Measurements from ENCODE around the gene NAT16.
A peak's percentile ranks its signal among the peaks of the same experiment; 100 is the strongest.

The NAT16 gene

GRCh38 chr7:101172854-101173751, 7.0 kb downstream of the NAT16 start:
- TF ChIP-seq CTCF (IDR thresholded peaks at IDR 0.05), result no peak
- no peak for DNase-seq
- H3K27me3 Mint-ChIP-seq (ENCODE audit: low read depth, poor library complexity), result peaks cover 100% of the 10 kb centered on the region
- H3K9me3 Mint-ChIP-seq, result no peaks in the 10 kb centered on the region
- peak overlapping the region; percentile 45 for H3K4me3 Mint-ChIP-seq
- no peaks in the 10 kb centered on the region for H3K36me3 Mint-ChIP-seq (ENCODE audit: low read depth)
- H3K27ac Mint-ChIP-seq, result no peak overlapping the region
- H3K4me1 Mint-ChIP-seq, result peaks cover 46% of the 10 kb centered on the region

GRCh38 chr7:101172005-101172853, 7.9 kb downstream of the NAT16 start:
- no peaks in the 10 kb centered on the region for H3K9me3 Mint-ChIP-seq
- H3K36me3 Mint-ChIP-seq (ENCODE audit: low read depth), result no peaks in the 10 kb centered on the region
- H3K4me1 Mint-ChIP-seq, result peaks cover 55% of the 10 kb centered on the region
- no peak for DNase-seq
- TF ChIP-seq CTCF (IDR thresholded peaks at IDR 0.05), result no peak
- H3K27ac Mint-ChIP-seq, result no peak overlapping the region
- H3K27me3 Mint-ChIP-seq (ENCODE audit: low read depth, poor library complexity), result peaks cover 100% of the 10 kb centered on the region
- peak overlapping the region; percentile 12 for H3K4me3 Mint-ChIP-seq

GRCh38 chr7:101171442-101171837, 8.7 kb downstream of the NAT16 start:
- Mint-ChIP-seq H3K27ac (no peak overlapping the region), H3K4me3 (peak overlapping the region; percentile 12)
- DNase-seq, result no peak

GRCh38 chr7:101170617-101171441, 9.3 kb downstream of the NAT16 start:
- TF ChIP-seq CTCF (IDR thresholded peaks at IDR 0.05), result no peak
- Mint-ChIP-seq H3K36me3 (ENCODE audit: low read depth) (no peaks in the 10 kb centered on the region), H3K4me1 (peaks cover 68% of the 10 kb centered on the region), H3K4me3 (peak overlapping the region; percentile 12), H3K9me3 (no peaks in the 10 kb centered on the region), H3K27me3 (ENCODE audit: low read depth, poor library complexity) (peaks cover 100% of the 10 kb centered on the region), H3K27ac (no peak overlapping the region)
- DNase-seq, result no peak

More at GRCh38 chr7:101171442-101171837, 8.7 kb downstream of the NAT16 start:
- Mint-ChIP-seq H3K9me3 (no peaks in the 10 kb centered on the region), H3K4me1 (peaks cover 61% of the 10 kb centered on the region), H3K36me3 (ENCODE audit: low read depth) (no peaks in the 10 kb centered on the region), H3K27me3 (ENCODE audit: low read depth, poor library complexity) (peaks cover 100% of the 10 kb centered on the region)
- no peak for TF ChIP-seq CTCF (IDR thresholded peaks at IDR 0.05)

GRCh38 chr7:101169838-101170551, 10.1 kb downstream of the NAT16 start:
- peak; percentile 93 for DNase-seq

More at GRCh38 chr7:101169838-101170551, 10.1 kb downstream of the NAT16 start:
- H3K9me3 Mint-ChIP-seq, result no peaks in the 10 kb centered on the region
- peak; percentile 85 for TF ChIP-seq CTCF (IDR thresholded peaks at IDR 0.05)
- peaks cover 100% of the 10 kb centered on the region for H3K27me3 Mint-ChIP-seq (ENCODE audit: low read depth, poor library complexity)
- no peaks in the 10 kb centered on the region for H3K36me3 Mint-ChIP-seq (ENCODE audit: low read depth)
- peaks cover 76% of the 10 kb centered on the region for H3K4me1 Mint-ChIP-seq
- H3K27ac Mint-ChIP-seq, result no peak overlapping the region
- H3K4me3 Mint-ChIP-seq, result no peak overlapping the region
